Stimulated activated CD4-positive, alpha-beta T cell treated with anti-CD3 and anti-CD28 coated beads, Interleukin-15, amount 100 ng/mL, for 24 hours (primary cell): ENCODE measurements around the gene SMYD3.
"Not testable (repeated sequence)": the region's sequence is repeated elsewhere in the genome, so short reads cannot be mapped to it uniquely, and the experiment has no call there.

Experiments used
- DNase-seq: peaks from one replicate; pipeline ENCODE4 v3.0.0-alpha.2; 2020

SMYD3 gene

DNA sequence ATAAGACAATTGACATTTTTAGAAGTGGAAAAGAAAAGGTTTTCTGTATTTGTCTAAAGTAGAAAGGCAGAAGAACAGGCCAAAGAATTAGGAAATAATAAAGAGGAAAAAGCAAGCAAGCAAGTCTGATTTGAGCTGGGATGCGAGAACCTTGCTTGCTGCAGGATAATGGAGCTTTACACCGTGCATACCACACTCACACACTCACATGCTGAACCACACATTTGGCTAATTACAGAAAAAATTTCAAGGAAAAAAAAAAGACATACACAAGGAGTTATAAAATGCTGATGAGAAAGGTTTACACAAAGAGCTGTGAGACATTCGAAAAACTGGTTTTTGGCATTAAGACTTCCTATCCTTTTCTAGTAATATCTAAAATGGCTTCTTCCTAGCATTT is 758.4 kb downstream of the SMYD3 start:
- DNase-seq, result no peak

GRCh38 chr1:245748240-245748639 is 758.8 kb downstream of the SMYD3 start:
- no peak for DNase-seq

- DNase-seq, result no peak
Measured at GRCh38 chr1:245742896-245743295, 764.2 kb downstream of the SMYD3 start.

DNA sequence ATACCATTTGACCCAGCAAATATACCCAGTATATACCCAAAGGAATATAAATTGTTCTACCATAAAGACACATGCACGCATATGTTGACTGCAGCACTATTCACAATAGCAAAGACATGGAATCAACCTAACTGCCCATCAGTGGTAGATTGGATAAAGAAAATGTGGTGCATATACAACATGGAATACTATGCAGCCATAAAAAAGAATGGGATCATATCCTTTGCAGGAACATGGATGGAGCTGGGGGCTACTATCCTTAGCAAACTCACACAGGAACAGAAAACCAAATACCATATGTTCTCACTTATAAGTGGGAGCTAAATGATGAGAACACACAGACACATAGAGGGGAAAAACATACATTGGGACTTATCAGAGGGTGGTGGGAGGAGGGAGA is 766.7 kb downstream of the SMYD3 start:
- DNase-seq, result not testable (repeated sequence)

DNA sequence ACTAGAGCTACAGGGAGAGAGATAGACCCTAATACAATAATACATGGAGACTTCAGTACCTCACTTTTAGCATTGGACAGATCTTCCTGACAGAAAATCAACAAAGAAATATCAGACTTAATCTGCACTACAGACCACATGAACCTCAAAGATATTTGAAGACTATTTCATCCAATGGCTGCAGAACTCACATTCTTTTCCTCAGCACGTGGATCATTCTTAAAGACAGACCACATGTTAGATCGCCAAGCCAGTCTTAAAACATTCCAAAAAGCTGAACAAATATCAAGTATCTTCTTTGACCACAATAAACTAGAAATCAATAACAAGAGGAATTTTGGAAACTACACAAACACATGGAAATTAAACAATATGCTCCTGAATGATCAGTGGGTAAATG is 776.3 kb downstream of the SMYD3 start:
- no peak for DNase-seq

- not testable (repeated sequence) for DNase-seq
Measured at GRCh38 chr1:245728035-245728434, 779.0 kb downstream of the SMYD3 start.

- DNase-seq, result no peak
Measured at GRCh38 chr1:245721488-245721887, 785.6 kb downstream of the SMYD3 start.

DNA sequence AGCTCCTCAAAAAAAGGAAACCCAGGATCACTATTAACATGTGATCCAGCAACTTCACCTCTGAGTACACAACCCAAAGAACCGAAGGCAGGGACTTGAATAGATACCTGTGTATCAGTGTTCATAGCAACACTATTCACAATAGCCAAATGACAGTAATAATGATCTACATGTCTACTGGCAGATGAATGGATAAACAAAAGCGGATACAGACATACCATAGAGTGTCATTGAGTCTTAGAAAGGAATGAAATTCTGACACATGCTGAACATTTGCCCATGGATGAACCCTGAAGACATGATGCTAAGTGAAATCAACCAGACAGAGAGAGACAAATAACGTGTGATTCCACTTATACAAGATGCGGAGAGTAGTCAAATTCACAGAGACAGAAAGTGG is 788.1 kb downstream of the SMYD3 start:
- DNase-seq, result no peak

GRCh38 chr1:245718123-245718522 is 789.0 kb downstream of the SMYD3 start:
- no peak for DNase-seq

- DNase-seq, result no peak
Measured at GRCh38 chr1:245717611-245718010, 789.5 kb downstream of the SMYD3 start.

DNA sequence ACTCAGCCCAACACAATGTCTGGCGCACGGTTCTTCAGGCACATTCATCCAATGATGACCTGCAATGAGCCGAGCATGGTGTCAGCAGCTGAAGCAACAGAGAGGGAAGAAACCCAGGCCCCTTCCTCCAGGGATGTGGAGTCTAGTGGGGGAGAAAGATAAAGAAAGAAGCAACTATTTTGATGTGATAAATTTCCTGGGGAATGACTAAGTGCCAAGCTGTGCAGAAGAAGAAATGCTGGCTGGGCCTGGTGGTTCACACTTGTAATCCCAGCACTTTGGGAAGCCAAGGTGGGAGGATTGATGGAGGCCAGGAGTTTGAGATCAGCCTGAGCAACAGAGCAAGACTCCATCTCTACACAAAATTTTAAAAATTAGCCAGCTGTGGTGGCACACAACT is 790.5 kb downstream of the SMYD3 start:
- no peak for DNase-seq

- DNase-seq, result no peak
Measured at GRCh38 chr1:245715970-245716369, 791.1 kb downstream of the SMYD3 start.

DNA sequence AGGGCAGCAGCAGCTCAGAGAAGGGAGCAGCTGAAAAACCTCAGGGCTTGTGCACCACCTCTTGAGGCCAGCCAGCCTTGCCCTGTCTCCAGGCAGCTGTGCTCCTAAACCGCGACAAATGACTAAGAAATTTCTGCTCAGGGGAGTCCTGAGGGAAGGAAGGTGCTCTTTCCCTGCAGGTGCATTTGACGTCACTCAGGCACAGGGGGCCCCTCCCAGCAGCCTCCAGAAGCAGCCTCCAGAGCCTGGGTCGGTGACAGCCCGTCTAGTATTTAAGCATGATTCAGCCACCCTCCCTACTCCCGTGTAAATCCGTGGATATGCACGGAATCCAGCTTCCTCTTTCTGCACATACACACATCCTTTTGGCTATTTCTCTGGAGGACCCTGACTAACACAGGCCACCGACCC is 791.8 kb downstream of the SMYD3 start:
- no peak for DNase-seq

DNA sequence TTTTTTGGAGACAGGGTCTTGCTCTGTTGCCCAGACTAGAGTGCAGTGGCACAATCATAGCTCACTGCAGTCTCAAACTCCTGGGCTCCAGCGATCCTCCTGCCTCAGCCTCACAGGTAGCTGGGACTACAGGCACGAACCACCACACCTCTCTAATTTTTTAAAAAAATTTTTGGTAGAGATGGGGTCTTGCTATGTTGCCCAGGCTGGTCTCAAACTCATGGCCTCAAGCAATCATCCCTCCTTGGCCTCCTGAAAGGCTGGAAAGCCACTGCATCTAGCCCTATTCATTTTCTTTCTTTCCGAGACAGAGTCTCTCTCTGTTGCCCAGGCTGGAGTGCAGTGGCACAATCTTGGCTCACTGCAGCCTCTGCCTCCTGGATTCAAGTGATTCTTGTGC is 793.1 kb downstream of the SMYD3 start:
- DNase-seq, result not testable (repeated sequence)

GRCh38 chr1:245710961-245711903 is 795.8 kb downstream of the SMYD3 start:
- DNase-seq, result no peak

DNA sequence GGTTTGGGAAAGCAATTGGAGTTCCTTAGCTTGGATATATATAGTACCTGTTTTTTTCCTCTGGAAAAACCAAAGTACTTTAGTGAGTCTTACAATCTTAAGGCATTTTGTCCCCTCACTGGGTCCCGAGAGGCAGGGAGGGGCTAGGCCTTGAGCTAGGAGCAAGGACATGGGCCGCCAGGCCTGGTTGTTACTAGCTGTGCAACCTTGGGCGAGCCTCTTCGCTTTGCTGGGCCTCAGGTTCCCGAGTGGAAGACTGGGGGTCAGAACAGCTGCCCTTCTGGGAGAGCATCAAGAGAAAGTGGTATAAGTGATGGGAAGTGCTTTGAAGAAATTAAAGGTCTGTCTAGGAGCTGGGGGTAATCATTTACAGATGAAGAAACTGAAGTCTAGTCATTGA is 799.1 kb downstream of the SMYD3 start:
- DNase-seq, result no peak

- no peak for DNase-seq
Measured at GRCh38 chr1:245704765-245705164, 802.3 kb downstream of the SMYD3 start.

DNA sequence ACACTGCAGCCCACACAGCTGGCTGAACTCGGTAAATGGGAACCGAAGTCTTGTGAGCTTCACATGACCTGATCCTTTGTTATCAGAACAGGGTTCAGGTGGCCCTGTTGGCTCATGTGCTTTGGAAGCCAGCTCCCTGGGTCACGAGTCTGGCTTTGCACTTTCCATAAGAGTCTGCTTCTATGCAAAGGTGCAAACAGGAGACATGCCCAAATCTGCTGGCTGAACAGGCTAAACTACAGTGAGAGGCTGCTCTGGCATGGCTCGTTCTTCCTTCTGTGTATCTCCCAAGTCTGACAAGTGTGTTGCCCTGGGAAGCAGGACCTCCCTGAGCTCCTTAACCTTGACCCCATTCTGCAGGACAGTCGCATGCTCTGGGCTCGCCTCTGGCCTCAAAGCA is 802.7 kb downstream of the SMYD3 start:
- no peak for DNase-seq

GRCh38 chr1:245702346-245702745 is 804.7 kb downstream of the SMYD3 start:
- DNase-seq, result no peak

- no peak for DNase-seq
Measured at GRCh38 chr1:245701631-245702030, 805.4 kb downstream of the SMYD3 start.

- no peak for DNase-seq
Measured at GRCh38 chr1:245700631-245701030, 806.4 kb downstream of the SMYD3 start.
